WTC11 (cell line): ENCODE results near the gene RNASE4. TPM values are rescaled to one million over a fixed set of nuclear protein-coding genes. Genes with fewer than 3 reads are reported as not detected.
A peak's percentile ranks its signal among the peaks of the same experiment; 100 is the strongest.

Source experiments
- ATAC-seq: fragments of 200-7000 bp; cut with Tn5 transposase; 2 replicates; pipeline ENCODE4 v1.10.0; 2021; ENCODE audit warnings: mild to moderate bottlenecking, moderate library complexity
- CTCF ChIA-PET: fragments of 300-600 bp; sonication (Branson Sonifier 250); formaldehyde crosslinking; loops from one replicate; lab custom pipeline; 2021; ENCODE audit warnings: antibody characterized with exemption; lab: Charles Lee
- POLR2A ChIA-PET: fragments of 350-600 bp; sonication (Branson Sonifier 250); formaldehyde crosslinking; loops from one replicate; lab custom pipeline; 2021; ENCODE audit warnings: antibody characterized with exemption; lab: Charles Lee
- DNase-seq: peaks from one replicate; pipeline ENCODE4 v3.0.0; 2021; ENCODE audit warnings: low spot score
- H3K27ac Mint-ChIP-seq: 2 replicates; pipeline ENCODE4 v1.8.0; 2021; ENCODE audit warnings: mixed read lengths
- H3K27me3 Mint-ChIP-seq: 2 replicates; pipeline ENCODE4 v1.8.0; 2021; ENCODE audit warnings: low read depth, mild to moderate bottlenecking, moderate library complexity, mixed read lengths
- H3K36me3 Mint-ChIP-seq: 2 replicates; pipeline ENCODE4 v1.8.0; 2021; ENCODE audit warnings: mixed read lengths
- H3K4me1 Mint-ChIP-seq: 2 replicates; pipeline ENCODE4 v1.8.0; 2022; ENCODE audit warnings: mixed read lengths
- H3K4me3 Mint-ChIP-seq: 2 replicates; pipeline ENCODE4 v1.8.0; 2021; ENCODE audit warnings: mild to moderate bottlenecking, moderate library complexity, mixed read lengths
- H3K9me3 Mint-ChIP-seq: 2 replicates; pipeline ENCODE4 v1.8.0; 2021; ENCODE audit warnings: mixed read lengths
- CBFB ChIP-seq: sonication (generic); formaldehyde crosslinking; IDR thresholded peaks from 2 replicates; pipeline ENCODE4 v1.8.1; 2022; ENCODE audit warnings: mild to moderate bottlenecking, low read depth, missing genetic modification reagents
- CREB1 ChIP-seq: sonication (generic); formaldehyde crosslinking; IDR thresholded peaks from 2 replicates; pipeline ENCODE4 v1.8.0; 2023; ENCODE audit warnings: mild to moderate bottlenecking, missing genetic modification reagents
- EMX1 ChIP-seq: fragments of 250-450 bp; sonication (Bioruptor Pico); IDR thresholded peaks from 2 replicates; pipeline ENCODE4 v1.8.0; 2021; ENCODE audit warnings: mild to moderate bottlenecking
- ESRRA ChIP-seq: sonication (generic); formaldehyde crosslinking; IDR thresholded peaks from 2 replicates; pipeline ENCODE4 v1.8.1; 2022; ENCODE audit warnings: mild to moderate bottlenecking, missing genetic modification reagents, borderline replicate concordance
- ETV6 ChIP-seq: sonication (generic); formaldehyde crosslinking; IDR thresholded peaks from 2 replicates; pipeline ENCODE4 v1.8.1; 2022; ENCODE audit warnings: mild to moderate bottlenecking, missing genetic modification reagents
- MYBL2 ChIP-seq: sonication (generic); formaldehyde crosslinking; IDR thresholded peaks from 2 replicates; pipeline ENCODE4 v1.8.1; 2023; ENCODE audit warnings: mild to moderate bottlenecking, moderate library complexity, missing genetic modification reagents
- NFATC4 ChIP-seq: fragments of 250-450 bp; sonication (Bioruptor Pico); IDR thresholded peaks from 2 replicates; pipeline ENCODE4 v1.9.0; 2021; ENCODE audit warnings: mild to moderate bottlenecking
- NR3C1 ChIP-seq: sonication (generic); formaldehyde crosslinking; conservative IDR thresholded peaks from 2 replicates; pipeline ENCODE4 v1.8.1; 2023; ENCODE audit warnings: low read depth, mild to moderate bottlenecking, missing genetic modification reagents
- RELA ChIP-seq: sonication (generic); formaldehyde crosslinking; IDR thresholded peaks from 2 replicates; pipeline ENCODE4 v1.8.1; 2022; ENCODE audit warnings: missing genetic modification reagents, mild to moderate bottlenecking, borderline replicate concordance
- ZNF232 ChIP-seq: sonication (generic); formaldehyde crosslinking; IDR thresholded peaks from 2 replicates; pipeline ENCODE4 v1.8.0; 2022; ENCODE audit warnings: mild to moderate bottlenecking, missing genetic modification reagents
- ZNF317 ChIP-seq: sonication (generic); formaldehyde crosslinking; IDR thresholded peaks from 2 replicates; pipeline ENCODE4 v1.8.1; 2023; ENCODE audit warnings: low read depth, mild to moderate bottlenecking, moderate library complexity, missing genetic modification reagents, borderline replicate concordance
- ZNF396 ChIP-seq: fragments of 250-450 bp; sonication (Bioruptor Pico); IDR thresholded peaks from 2 replicates; pipeline ENCODE4 v1.8.0; 2021; ENCODE audit warnings: mild to moderate bottlenecking, moderate library complexity, borderline replicate concordance
- ZNF423 ChIP-seq: fragments of 250-450 bp; sonication (Bioruptor Pico); IDR thresholded peaks from 2 replicates; pipeline ENCODE4 v2.1.2; 2022; ENCODE audit warnings: mild to moderate bottlenecking, moderate library complexity
- ZNF671 ChIP-seq: fragments of 250-450 bp; sonication (Bioruptor Pico); IDR thresholded peaks from 2 replicates; pipeline ENCODE4 v1.8.0; 2021; ENCODE audit warnings: mild to moderate bottlenecking
- total RNA-seq: library from RNA; stranded (reverse); gene quantifications from 3 replicates; pipeline ENCODE4 v1.2.3, GENCODE V29; 2021
- TF ChIP-seq, protein P1 (sequence below): sonication (generic); formaldehyde crosslinking; IDR thresholded peaks from 2 replicates; pipeline ENCODE4 v1.8.1; 2022; ENCODE audit warnings: mild to moderate bottlenecking, missing genetic modification reagents, moderate library complexity, borderline replicate concordance
- TF ChIP-seq, protein P2 (sequence below): sonication (generic); formaldehyde crosslinking; IDR thresholded peaks from 2 replicates; pipeline ENCODE4 v1.8.0; 2022; ENCODE audit warnings: mild to moderate bottlenecking, missing genetic modification reagents
- TF ChIP-seq, protein P3 (sequence below): sonication (generic); formaldehyde crosslinking; IDR thresholded peaks from 2 replicates; pipeline ENCODE4 v1.8.0; 2022; ENCODE audit warnings: mild to moderate bottlenecking, missing genetic modification reagents
- TF ChIP-seq, protein P4 (sequence below): sonication (generic); formaldehyde crosslinking; IDR thresholded peaks from 2 replicates; pipeline ENCODE4 v1.8.0; 2022; ENCODE audit warnings: mild to moderate bottlenecking, missing genetic modification reagents
- TF ChIP-seq, protein P5 (sequence below): sonication (generic); formaldehyde crosslinking; IDR thresholded peaks from 2 replicates; pipeline ENCODE4 v1.8.1; 2023; ENCODE audit warnings: mild to moderate bottlenecking, missing genetic modification reagents, borderline replicate concordance
- TF ChIP-seq, protein P6 (sequence below): sonication (generic); formaldehyde crosslinking; IDR thresholded peaks from 2 replicates; pipeline ENCODE4 v1.8.0; 2022; ENCODE audit warnings: missing genetic modification reagents
- TF ChIP-seq, protein P7 (sequence below): fragments of 250-450 bp; sonication (Bioruptor Pico); IDR thresholded peaks from 2 replicates; pipeline ENCODE4 v1.9.0; 2021; ENCODE audit warnings: moderate library complexity, mild to moderate bottlenecking, inconsistent platforms, borderline replicate concordance
- TF ChIP-seq, protein P8 (sequence below): sonication (generic); formaldehyde crosslinking; IDR thresholded peaks from 2 replicates; pipeline ENCODE4 v1.8.1; 2023; ENCODE audit warnings: mild to moderate bottlenecking, missing genetic modification reagents

The RNASE4 gene
- total RNA-seq, 1 experiment from 2014 or later, result 2.8 TPM

DNA sequence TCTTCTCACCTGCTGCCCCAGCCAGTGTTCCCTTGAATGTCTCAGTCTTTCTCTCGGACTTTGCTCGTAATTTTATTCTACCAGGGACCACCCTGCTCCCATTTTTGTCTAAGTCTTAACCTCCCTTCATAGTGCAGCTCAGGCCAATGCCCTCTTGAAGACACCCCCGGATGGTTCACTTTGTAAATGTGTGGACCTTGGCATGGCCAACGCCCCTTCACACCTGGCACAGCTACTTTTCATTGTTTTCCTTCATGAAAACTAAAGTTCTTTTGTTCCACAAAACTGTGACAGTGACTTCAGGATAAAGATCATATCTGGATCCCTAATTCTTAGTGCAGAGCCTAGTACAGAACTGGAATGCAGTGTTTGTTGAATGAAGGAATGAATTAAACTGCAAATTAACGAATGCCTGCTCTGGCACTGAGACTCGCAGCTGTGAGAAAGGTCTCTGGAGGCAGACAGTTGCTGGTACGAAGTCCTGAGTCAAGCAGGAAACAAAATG is 3.5 kb upstream of the RNASE4 start (continued):
- TF ChIP-seq, protein P1, sequence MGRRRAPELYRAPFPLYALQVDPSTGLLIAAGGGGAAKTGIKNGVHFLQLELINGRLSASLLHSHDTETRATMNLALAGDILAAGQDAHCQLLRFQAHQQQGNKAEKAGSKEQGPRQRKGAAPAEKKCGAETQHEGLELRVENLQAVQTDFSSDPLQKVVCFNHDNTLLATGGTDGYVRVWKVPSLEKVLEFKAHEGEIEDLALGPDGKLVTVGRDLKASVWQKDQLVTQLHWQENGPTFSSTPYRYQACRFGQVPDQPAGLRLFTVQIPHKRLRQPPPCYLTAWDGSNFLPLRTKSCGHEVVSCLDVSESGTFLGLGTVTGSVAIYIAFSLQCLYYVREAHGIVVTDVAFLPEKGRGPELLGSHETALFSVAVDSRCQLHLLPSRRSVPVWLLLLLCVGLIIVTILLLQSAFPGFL (CRISPR knock-in tag), result no peak
- TF ChIP-seq, protein P2, sequence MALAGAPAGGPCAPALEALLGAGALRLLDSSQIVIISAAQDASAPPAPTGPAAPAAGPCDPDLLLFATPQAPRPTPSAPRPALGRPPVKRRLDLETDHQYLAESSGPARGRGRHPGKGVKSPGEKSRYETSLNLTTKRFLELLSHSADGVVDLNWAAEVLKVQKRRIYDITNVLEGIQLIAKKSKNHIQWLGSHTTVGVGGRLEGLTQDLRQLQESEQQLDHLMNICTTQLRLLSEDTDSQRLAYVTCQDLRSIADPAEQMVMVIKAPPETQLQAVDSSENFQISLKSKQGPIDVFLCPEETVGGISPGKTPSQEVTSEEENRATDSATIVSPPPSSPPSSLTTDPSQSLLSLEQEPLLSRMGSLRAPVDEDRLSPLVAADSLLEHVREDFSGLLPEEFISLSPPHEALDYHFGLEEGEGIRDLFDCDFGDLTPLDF (CRISPR knock-in tag), result no peak
- TF ChIP-seq, all 79 proteins: peak for 0

DNA sequence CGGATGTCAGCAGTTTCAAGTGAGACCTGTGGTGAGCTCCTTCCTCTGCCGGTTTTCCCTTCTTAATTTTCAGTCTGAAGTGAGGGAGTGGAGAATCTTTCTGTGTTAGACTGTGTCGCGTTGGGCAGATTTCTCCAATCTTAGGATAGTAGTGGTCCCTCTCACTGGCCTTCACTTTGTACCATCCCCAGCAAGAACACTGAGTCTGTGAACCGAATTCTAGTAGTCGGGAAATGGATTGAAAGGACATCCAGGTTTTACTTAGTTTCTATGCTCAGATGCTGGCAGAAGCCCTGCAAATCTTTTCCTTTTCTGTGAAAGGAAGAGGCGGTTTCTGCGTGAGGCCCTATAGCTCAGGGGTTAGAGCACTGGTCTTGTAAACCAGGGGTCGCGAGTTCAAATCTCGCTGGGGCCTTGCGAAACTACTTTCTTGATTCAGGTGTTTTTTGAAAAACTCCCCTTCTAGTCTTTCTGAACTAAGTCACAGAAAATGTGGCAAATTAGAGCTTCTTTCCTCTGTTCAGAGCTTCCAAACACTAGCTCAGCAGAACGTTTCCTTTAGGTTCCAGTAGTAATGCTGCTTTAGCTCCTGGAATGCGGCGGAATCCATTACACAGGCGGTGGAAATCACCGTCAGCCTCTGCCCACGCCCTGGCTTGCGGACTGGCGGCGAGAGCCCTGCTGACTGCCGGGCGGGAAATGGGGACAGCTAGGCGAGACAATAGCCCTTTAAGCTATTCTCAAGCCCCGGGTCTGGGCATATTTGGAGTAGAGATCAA is 2.8 kb upstream of the RNASE4 start:
- Mint-ChIP-seq H3K27me3 (peaks cover 10% of the 10 kb centered on the region), H3K36me3 (no peaks in the 10 kb centered on the region), H3K27ac (peak overlapping the region; percentile 97), H3K4me3 (no peak overlapping the region), H3K4me1 (peaks cover 27% of the 10 kb centered on the region), H3K9me3 (no peaks in the 10 kb centered on the region)
- ATAC-seq, result peak; percentile 2
- ChIA-PET POLR2A (interaction anchor here (0.6 to 3.6 kb wide), 7 partner anchors 21 to 584 kb away, joined by 3 to 24 read pairs (median 3); partner anchors contain the start of gene PARP2), CTCF (interaction anchor here (0.6 to 8.1 kb wide), 16 partner anchors 10 to 338 kb away, joined by 3 to 106 read pairs (median 6); partner anchors contain the start of gene PARP2)
- peak; percentile 88 for DNase-seq
- TF ChIP-seq, protein P3, sequence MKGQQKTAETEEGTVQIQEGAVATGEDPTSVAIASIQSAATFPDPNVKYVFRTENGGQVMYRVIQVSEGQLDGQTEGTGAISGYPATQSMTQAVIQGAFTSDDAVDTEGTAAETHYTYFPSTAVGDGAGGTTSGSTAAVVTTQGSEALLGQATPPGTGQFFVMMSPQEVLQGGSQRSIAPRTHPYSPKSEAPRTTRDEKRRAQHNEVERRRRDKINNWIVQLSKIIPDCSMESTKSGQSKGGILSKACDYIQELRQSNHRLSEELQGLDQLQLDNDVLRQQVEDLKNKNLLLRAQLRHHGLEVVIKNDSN, result 0 out of 2 replicates have a peak, but pooled peaks have one; percentile 6
- no peak for TF ChIP-seq ESRRA (CRISPR knock-in tag)
- TF ChIP-seq ZNF671 (CRISPR knock-in tag), result no peak
- no peak for TF ChIP-seq CBFB (CRISPR knock-in tag)
- no peak for TF ChIP-seq ZNF423 (CRISPR knock-in tag)
- TF ChIP-seq, protein P4, sequence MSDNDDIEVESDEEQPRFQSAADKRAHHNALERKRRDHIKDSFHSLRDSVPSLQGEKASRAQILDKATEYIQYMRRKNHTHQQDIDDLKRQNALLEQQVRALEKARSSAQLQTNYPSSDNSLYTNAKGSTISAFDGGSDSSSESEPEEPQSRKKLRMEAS (CRISPR knock-in tag), result no peak
- no peak for TF ChIP-seq MYBL2 (CRISPR knock-in tag)
- 0 out of 2 replicates have a peak, but pooled peaks have one; percentile 19 for TF ChIP-seq ETV6
- no peak for TF ChIP-seq NFATC4 (CRISPR knock-in tag)
- no peak for TF ChIP-seq ZNF317 (CRISPR knock-in tag)
- no peak for TF ChIP-seq CREB1
- TF ChIP-seq ZNF396 (CRISPR knock-in tag), result no peak
- TF ChIP-seq, protein P5, sequence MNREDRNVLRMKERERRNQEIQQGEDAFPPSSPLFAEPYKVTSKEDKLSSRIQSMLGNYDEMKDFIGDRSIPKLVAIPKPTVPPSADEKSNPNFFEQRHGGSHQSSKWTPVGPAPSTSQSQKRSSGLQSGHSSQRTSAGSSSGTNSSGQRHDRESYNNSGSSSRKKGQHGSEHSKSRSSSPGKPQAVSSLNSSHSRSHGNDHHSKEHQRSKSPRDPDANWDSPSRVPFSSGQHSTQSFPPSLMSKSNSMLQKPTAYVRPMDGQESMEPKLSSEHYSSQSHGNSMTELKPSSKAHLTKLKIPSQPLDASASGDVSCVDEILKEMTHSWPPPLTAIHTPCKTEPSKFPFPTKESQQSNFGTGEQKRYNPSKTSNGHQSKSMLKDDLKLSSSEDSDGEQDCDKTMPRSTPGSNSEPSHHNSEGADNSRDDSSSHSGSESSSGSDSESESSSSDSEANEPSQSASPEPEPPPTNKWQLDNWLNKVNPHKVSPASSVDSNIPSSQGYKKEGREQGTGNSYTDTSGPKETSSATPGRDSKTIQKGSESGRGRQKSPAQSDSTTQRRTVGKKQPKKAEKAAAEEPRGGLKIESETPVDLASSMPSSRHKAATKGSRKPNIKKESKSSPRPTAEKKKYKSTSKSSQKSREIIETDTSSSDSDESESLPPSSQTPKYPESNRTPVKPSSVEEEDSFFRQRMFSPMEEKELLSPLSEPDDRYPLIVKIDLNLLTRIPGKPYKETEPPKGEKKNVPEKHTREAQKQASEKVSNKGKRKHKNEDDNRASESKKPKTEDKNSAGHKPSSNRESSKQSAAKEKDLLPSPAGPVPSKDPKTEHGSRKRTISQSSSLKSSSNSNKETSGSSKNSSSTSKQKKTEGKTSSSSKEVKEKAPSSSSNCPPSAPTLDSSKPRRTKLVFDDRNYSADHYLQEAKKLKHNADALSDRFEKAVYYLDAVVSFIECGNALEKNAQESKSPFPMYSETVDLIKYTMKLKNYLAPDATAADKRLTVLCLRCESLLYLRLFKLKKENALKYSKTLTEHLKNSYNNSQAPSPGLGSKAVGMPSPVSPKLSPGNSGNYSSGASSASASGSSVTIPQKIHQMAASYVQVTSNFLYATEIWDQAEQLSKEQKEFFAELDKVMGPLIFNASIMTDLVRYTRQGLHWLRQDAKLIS (CRISPR knock-in tag), result no peak
- TF ChIP-seq, protein P6, sequence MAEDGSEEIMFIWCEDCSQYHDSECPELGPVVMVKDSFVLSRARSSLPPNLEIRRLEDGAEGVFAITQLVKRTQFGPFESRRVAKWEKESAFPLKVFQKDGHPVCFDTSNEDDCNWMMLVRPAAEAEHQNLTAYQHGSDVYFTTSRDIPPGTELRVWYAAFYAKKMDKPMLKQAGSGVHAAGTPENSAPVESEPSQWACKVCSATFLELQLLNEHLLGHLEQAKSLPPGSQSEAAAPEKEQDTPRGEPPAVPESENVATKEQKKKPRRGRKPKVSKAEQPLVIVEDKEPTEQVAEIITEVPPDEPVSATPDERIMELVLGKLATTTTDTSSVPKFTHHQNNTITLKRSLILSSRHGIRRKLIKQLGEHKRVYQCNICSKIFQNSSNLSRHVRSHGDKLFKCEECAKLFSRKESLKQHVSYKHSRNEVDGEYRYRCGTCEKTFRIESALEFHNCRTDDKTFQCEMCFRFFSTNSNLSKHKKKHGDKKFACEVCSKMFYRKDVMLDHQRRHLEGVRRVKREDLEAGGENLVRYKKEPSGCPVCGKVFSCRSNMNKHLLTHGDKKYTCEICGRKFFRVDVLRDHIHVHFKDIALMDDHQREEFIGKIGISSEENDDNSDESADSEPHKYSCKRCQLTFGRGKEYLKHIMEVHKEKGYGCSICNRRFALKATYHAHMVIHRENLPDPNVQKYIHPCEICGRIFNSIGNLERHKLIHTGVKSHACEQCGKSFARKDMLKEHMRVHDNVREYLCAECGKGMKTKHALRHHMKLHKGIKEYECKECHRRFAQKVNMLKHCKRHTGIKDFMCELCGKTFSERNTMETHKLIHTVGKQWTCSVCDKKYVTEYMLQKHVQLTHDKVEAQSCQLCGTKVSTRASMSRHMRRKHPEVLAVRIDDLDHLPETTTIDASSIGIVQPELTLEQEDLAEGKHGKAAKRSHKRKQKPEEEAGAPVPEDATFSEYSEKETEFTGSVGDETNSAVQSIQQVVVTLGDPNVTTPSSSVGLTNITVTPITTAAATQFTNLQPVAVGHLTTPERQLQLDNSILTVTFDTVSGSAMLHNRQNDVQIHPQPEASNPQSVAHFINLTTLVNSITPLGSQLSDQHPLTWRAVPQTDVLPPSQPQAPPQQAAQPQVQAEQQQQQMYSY (CRISPR knock-in tag), result peak; percentile 97
- TF ChIP-seq NR3C1 (CRISPR knock-in tag), result no peak
- no peak for TF ChIP-seq RELA (CRISPR knock-in tag)
- TF ChIP-seq EMX1 (CRISPR knock-in tag), result no peak
- TF ChIP-seq, protein P7, sequence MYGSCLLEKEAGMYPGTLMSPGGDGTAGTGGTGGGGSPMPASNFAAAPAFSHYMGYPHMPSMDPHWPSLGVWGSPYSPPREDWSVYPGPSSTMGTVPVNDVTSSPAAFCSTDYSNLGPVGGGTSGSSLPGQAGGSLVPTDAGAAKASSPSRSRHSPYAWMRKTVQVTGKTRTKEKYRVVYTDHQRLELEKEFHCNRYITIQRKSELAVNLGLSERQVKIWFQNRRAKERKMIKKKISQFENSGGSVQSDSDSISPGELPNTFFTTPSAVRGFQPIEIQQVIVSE, result no peak
- TF ChIP-seq, protein P8, sequence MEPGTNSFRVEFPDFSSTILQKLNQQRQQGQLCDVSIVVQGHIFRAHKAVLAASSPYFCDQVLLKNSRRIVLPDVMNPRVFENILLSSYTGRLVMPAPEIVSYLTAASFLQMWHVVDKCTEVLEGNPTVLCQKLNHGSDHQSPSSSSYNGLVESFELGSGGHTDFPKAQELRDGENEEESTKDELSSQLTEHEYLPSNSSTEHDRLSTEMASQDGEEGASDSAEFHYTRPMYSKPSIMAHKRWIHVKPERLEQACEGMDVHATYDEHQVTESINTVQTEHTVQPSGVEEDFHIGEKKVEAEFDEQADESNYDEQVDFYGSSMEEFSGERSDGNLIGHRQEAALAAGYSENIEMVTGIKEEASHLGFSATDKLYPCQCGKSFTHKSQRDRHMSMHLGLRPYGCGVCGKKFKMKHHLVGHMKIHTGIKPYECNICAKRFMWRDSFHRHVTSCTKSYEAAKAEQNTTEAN (CRISPR knock-in tag), result no peak
- no peak for TF ChIP-seq ZNF232 (CRISPR knock-in tag)
